Neural cell (in vitro differentiated cells): Measurements from ENCODE around the gene CFAP65. TPM values are rescaled to one million over a fixed set of nuclear protein-coding genes. Genes with fewer than 3 reads are reported as not detected.

Experiments used
- H2AFZ ChIP-seq: fragments of 200-600, 300-800 bp; sonication (generic), shearing (Covaris generic); 2 replicates; pipeline ENCODE4 v1.6.0; 2014; ENCODE audit warnings: low read depth, mild to moderate bottlenecking, antibody characterized with exemption, low read length, moderate library complexity
- H3F3A ChIP-seq: fragments of 200-600 bp; shearing (Covaris generic); 2 replicates; pipeline ENCODE4 v1.6.1; 2016; ENCODE audit warnings: mild to moderate bottlenecking, moderate library complexity, mixed read lengths, antibody characterized with exemption, low read length; ENCODE audit not compliant: insufficient read depth, poor library complexity, severe bottlenecking
- H3K27ac ChIP-seq: fragments of 200-600, 300-800 bp; sonication (generic), shearing (Covaris generic); 2 replicates; pipeline ENCODE4 v1.5.1; 2014; ENCODE audit warnings: mild to moderate bottlenecking, low read length, moderate library complexity
- H3K27me3 ChIP-seq: fragments of 300-800, 200-600 bp; sonication (generic), shearing (Covaris generic); 2 replicates; pipeline ENCODE4 v1.6.0; 2014; ENCODE audit warnings: mild to moderate bottlenecking, low read depth, low read length, moderate library complexity; ENCODE audit not compliant: insufficient read depth
- H3K36me3 ChIP-seq: fragments of 300-800, 200-600 bp; sonication (generic), shearing (Covaris generic); 2 replicates; pipeline ENCODE4 v1.5.1; 2014; ENCODE audit warnings: mild to moderate bottlenecking, antibody characterized with exemption, low read length, moderate library complexity; ENCODE audit not compliant: insufficient read depth
- H3K4me2 ChIP-seq: fragments of 300-800, 200-600 bp; sonication (generic), shearing (Covaris generic); 2 replicates; pipeline ENCODE4 v1.6.0; 2014; ENCODE audit warnings: mild to moderate bottlenecking, low read length
- H3K4me3 ChIP-seq: fragments of 300-800, 200-600 bp; sonication (generic), shearing (Covaris generic); 2 replicates; pipeline ENCODE4 v1.5.1; 2014; ENCODE audit warnings: mild to moderate bottlenecking, low read length, moderate library complexity
- H3K79me2 ChIP-seq: fragments of 200-600 bp; shearing (Covaris generic); replicated peaks from 2 replicates; pipeline ENCODE4 v1.6.0; 2014; ENCODE audit warnings: mild to moderate bottlenecking, low read length, moderate library complexity; ENCODE audit not compliant: insufficient read depth
- H3K9ac ChIP-seq: fragments of 300-800, 200-600 bp; sonication (generic), shearing (Covaris generic); 2 replicates; pipeline ENCODE4 v1.6.1; 2016; ENCODE audit warnings: mild to moderate bottlenecking, low read length, mixed read lengths
- H3K9me2 ChIP-seq: fragments of 200-600 bp; shearing (Covaris generic); 2 replicates; pipeline ENCODE4 v1.6.1; 2016; ENCODE audit warnings: mild to moderate bottlenecking, low read length, mixed read lengths; ENCODE audit not compliant: insufficient read depth
- H3K9me3 ChIP-seq: fragments of 200-600, 300-800 bp; sonication (generic), shearing (Covaris generic); 2 replicates; pipeline ENCODE4 v1.6.1; 2016; ENCODE audit warnings: mild to moderate bottlenecking, mixed run types, low read length, moderate library complexity, mixed read lengths
- H4K20me1 ChIP-seq: fragments of 200-600 bp; shearing (Covaris generic); 2 replicates; pipeline ENCODE4 v1.6.1; 2016; ENCODE audit warnings: mild to moderate bottlenecking, mixed run types; ENCODE audit not compliant: insufficient read depth
- CTCF ChIP-seq: fragments of 450-650 bp; IDR thresholded peaks from 2 replicates; pipeline ENCODE4 v1.5.1; 2014; ENCODE audit warnings: antibody characterized with exemption, mild to moderate bottlenecking, moderate library complexity; ENCODE audit not compliant: poor library complexity, severe bottlenecking
- EP300 ChIP-seq: fragments of 450-650 bp; conservative IDR thresholded peaks from 2 replicates; pipeline ENCODE4 v1.6.1; 2014; ENCODE audit warnings: antibody characterized with exemption, mild to moderate bottlenecking, moderate library complexity; ENCODE audit not compliant: poor library complexity, severe bottlenecking
- EZH2 ChIP-seq: fragments of 200-600, 300-800 bp; shearing (Covaris generic), sonication (generic); IDR thresholded peaks from 2 replicates; pipeline ENCODE4 v1.6.1; 2014; ENCODE audit warnings: antibody characterized with exemption, low read length, borderline replicate concordance, mild to moderate bottlenecking; ENCODE audit not compliant: insufficient read depth, poor library complexity, severe bottlenecking
- MXI1 ChIP-seq: fragments of 450-650 bp; conservative IDR thresholded peaks from 2 replicates; pipeline ENCODE4 v1.6.1; 2014; ENCODE audit warnings: antibody characterized with exemption, mild to moderate bottlenecking; ENCODE audit not compliant: poor library complexity, severe bottlenecking
- POLR2AphosphoS5 ChIP-seq: IDR thresholded peaks from 2 replicates; pipeline ENCODE4 v1.6.1; 2012
- RAD21 ChIP-seq: fragments of 450-650 bp; conservative IDR thresholded peaks from 2 replicates; pipeline ENCODE4 v1.6.1; 2014; ENCODE audit warnings: antibody characterized with exemption, mild to moderate bottlenecking, moderate library complexity
- REST ChIP-seq: IDR thresholded peaks from 2 replicates; pipeline ENCODE4 v1.6.1; 2012; ENCODE audit warnings: borderline replicate concordance
- SMC3 ChIP-seq: fragments of 450-650 bp; conservative IDR thresholded peaks from 2 replicates; pipeline ENCODE4 v1.6.1; 2014; ENCODE audit warnings: antibody characterized with exemption, mild to moderate bottlenecking, moderate library complexity; ENCODE audit not compliant: poor library complexity
- TAF1 ChIP-seq: IDR thresholded peaks from 2 replicates; pipeline ENCODE4 v1.6.1; 2012; ENCODE audit warnings: low read depth
- polyA plus RNA-seq: library from polyadenylated mRNA; depleted of rRNA; stranded (reverse); fragments of >200 nt; gene quantifications from 2 replicates; pipeline ENCODE4 v1.2.3, GENCODE V29; 2014

The CFAP65 gene
- polyA plus RNA-seq, 1 donor from 2014 or later: 1.1 TPM

GRCh38 chr2:218958276-218958675 is 83.0 kb downstream of the CFAP65 start:
- Histone ChIP-seq H3K27me3 (peaks cover 22% of the 10 kb centered on the region), H3K79me2 (no peaks in the 10 kb centered on the region), H3K4me2 (no peak overlapping the region), H4K20me1 (no peaks in the 10 kb centered on the region), H3K9me2 (no peaks in the 10 kb centered on the region), H3K36me3 (no peaks in the 10 kb centered on the region), H3K9me3 (no peaks in the 10 kb centered on the region), H3K27ac (no peak overlapping the region), H3K4me3 (peak overlapping the region; percentile 71), H3F3A (no peaks in the 10 kb centered on the region), H2AFZ (no peak overlapping the region), H3K9ac (no peak overlapping the region)
- TF ChIP-seq RAD21 (no peak), REST (no peak), POLR2AphosphoS5 (no peak), TAF1 (no peak), MXI1 (no peak), EZH2 (no peak), EP300 (no peak), SMC3 (no peak), CTCF (no peak)

GRCh38 chr2:218957671-218958070 is 83.6 kb downstream of the CFAP65 start:
- Histone ChIP-seq H3K4me3 (no peak overlapping the region), H3F3A (no peaks in the 10 kb centered on the region), H3K9ac (no peak overlapping the region), H3K4me2 (no peak overlapping the region), H3K27me3 (peaks cover 22% of the 10 kb centered on the region), H4K20me1 (no peaks in the 10 kb centered on the region), H3K27ac (no peak overlapping the region), H2AFZ (no peak overlapping the region), H3K36me3 (no peaks in the 10 kb centered on the region), H3K79me2 (no peaks in the 10 kb centered on the region), H3K9me3 (no peaks in the 10 kb centered on the region), H3K9me2 (no peaks in the 10 kb centered on the region)
- TF ChIP-seq TAF1 (no peak), EP300 (no peak)

GRCh38 chr2:218956039-218956438 is 85.3 kb downstream of the CFAP65 start:
- no peaks in the 10 kb centered on the region for H3K79me2 ChIP-seq
- H3K9ac ChIP-seq: no peak overlapping the region
- TF ChIP-seq REST (no peak), EP300 (no peak), RAD21 (no peak), SMC3 (no peak), POLR2AphosphoS5 (no peak), MXI1 (no peak), TAF1 (no peak)
- no peak overlapping the region for H3K4me3 ChIP-seq
- no peaks in the 10 kb centered on the region for H3K9me3 ChIP-seq
- no peak overlapping the region for H2AFZ ChIP-seq
- H3K4me2 ChIP-seq: no peak overlapping the region
- H3K9me2 ChIP-seq: no peaks in the 10 kb centered on the region
- no peak overlapping the region for H3K27ac ChIP-seq
- no peaks in the 10 kb centered on the region for H3K36me3 ChIP-seq
- no peaks in the 10 kb centered on the region for H4K20me1 ChIP-seq
- no peaks in the 10 kb centered on the region for H3F3A ChIP-seq
- H3K27me3 ChIP-seq: peaks cover 16% of the 10 kb centered on the region
